ENCODE results near the gene RPP38. TPM values are rescaled to one million over a fixed set of nuclear protein-coding genes. Genes with fewer than 3 reads are reported as not detected.
A peak's percentile ranks its signal among the peaks of the same experiment; 100 is the strongest.

RPP38 gene, protein sequence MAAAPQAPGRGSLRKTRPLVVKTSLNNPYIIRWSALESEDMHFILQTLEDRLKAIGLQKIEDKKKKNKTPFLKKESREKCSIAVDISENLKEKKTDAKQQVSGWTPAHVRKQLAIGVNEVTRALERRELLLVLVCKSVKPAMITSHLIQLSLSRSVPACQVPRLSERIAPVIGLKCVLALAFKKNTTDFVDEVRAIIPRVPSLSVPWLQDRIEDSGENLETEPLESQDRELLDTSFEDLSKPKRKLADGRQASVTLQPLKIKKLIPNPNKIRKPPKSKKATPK
- total RNA-seq (10 to 100 TPM; 12.9 to 14.9 TPM), total RNA-seq (9.4 to 32.0 (median 22.2) reads per million in 172 experiments)
- 22.3 TPM for polyA plus RNA-seq (2013, experiment 1 of 2)
- polyA plus RNA-seq (2013, experiment 2 of 2), result 19.4 TPM

DNA sequence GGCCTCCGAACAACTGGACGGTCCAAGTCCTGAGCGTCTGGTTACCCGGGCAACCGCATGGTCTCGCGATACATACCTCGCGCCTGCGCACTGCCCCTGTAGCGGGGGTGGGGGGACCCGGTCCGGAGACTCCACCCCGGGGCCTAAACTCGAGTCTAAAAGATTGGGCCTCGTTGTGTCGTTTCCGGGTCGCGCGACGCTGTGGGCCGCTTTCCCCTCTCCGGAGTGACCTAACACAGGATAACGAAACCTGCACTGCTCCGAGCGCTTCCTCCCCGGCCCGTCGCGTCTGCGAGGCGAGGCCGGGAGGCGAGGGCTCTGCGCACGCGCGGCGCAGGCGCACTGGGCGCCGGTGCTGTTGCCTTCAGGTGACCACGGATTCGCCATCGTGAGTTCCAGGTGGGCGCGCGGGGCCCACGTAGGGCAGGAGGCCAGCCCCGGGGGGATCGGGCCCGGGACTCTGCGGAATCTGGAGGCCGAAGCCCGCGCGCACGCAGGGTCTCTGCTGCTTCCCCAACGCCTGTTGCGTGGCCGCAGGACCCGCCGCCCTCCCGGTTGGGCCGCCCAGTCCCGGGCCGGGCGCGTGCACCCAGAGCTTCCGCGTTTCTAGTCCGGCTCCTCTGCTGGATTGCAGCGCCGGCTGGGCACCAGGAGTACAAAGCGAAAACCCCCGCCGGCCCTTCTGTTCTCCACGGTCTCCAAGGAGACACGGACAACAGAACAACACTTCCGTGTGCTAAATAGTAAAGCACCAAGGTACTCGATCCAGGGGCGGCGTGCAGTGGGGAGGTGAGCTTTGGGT lies at the start of gene RPP38:
RPP38 (plus strand) TSS at position 345 of the 802 bp plus-strand sequence. CDS start 5,960 bp downstream, outside the sequence.
- H3K4me1 Mint-ChIP-seq (ENCODE audit: low read depth), result peaks cover 38% of the 10 kb centered on the region
- peak; percentile 80 for ATAC-seq (ENCODE audit: poor library complexity)
- POLR2A ChIA-PET, result interaction anchor here (0.9 to 2.6 kb wide), 8 partner anchors 9 to 911 kb away, joined by 3 to 9 read pairs (median 4); partner anchors contain the start of genes CDNF, HSPA14, MEIG1 and MSANTD7

DNA sequence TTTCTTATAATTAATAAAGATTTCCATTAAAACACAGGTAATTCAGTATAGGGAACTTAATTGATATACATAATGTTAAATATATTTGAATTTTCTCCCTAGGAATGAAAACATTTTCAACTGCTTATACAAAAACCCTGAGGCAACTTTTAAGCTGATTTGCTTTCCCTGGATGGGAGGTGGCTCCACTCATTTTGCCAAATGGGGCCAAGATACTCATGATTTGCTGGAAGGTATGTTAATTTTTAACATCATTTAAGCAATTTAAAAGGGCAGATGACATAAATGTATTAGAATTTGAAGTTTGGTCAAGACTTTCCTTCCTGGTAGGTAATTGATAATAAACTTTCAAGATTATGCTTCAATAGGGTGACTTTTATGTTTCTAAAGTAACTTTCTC lies 47.6 kb upstream of the RPP38 start:
- no peaks in the 10 kb centered on the region for H3K4me1 ChIP-seq (ENCODE audit: insufficient read depth, low read length)
- no peaks in the 10 kb centered on the region for H3K27me3 ChIP-seq (ENCODE audit: control insufficient read depth in 1 of 2, insufficient read depth in 2 of 2, low read length in 2 of 2)
- ChIA-PET CTCF (interaction anchor here (0.7 to 0.9 kb wide), 2 partner anchors 24 to 77 kb away, joined by 4 to 5 read pairs; no protein-coding TSS in a partner anchor), POLR2A (no interaction called here)
- H3K4me3 ChIP-seq (ENCODE audit: low read length), result no peak overlapping the region
- no peaks in the 10 kb centered on the region for H3K9me3 ChIP-seq (ENCODE audit: control insufficient read depth in 1 of 2, insufficient read depth in 1 of 2, low read length in 2 of 2)
- no peaks in the 10 kb centered on the region for H3K27me3 Mint-ChIP-seq
- no peak overlapping the region for H3K27ac ChIP-seq (ENCODE audit: low read depth in 1 of 2, low read length in 2 of 2)
- H3K9me3 Mint-ChIP-seq, result no peaks in the 10 kb centered on the region
- ATAC-seq (ENCODE audit: poor library complexity), result no peak
- intact Hi-C loops (cut with DNase I, micrococcal nuclease), result no loop called here
- no peak for DNase-seq
- no peaks in the 10 kb centered on the region for H3K36me3 Mint-ChIP-seq (ENCODE audit: low read depth)
- H3K36me3 ChIP-seq (ENCODE audit: insufficient read depth, low read length), result no peaks in the 10 kb centered on the region
- H3K4me3 Mint-ChIP-seq, result no peak overlapping the region
- H3K27ac Mint-ChIP-seq, result no peak overlapping the region
- no peaks in the 10 kb centered on the region for H3K4me1 Mint-ChIP-seq (ENCODE audit: low read depth)
- TF ChIP-seq, protein P1, sequence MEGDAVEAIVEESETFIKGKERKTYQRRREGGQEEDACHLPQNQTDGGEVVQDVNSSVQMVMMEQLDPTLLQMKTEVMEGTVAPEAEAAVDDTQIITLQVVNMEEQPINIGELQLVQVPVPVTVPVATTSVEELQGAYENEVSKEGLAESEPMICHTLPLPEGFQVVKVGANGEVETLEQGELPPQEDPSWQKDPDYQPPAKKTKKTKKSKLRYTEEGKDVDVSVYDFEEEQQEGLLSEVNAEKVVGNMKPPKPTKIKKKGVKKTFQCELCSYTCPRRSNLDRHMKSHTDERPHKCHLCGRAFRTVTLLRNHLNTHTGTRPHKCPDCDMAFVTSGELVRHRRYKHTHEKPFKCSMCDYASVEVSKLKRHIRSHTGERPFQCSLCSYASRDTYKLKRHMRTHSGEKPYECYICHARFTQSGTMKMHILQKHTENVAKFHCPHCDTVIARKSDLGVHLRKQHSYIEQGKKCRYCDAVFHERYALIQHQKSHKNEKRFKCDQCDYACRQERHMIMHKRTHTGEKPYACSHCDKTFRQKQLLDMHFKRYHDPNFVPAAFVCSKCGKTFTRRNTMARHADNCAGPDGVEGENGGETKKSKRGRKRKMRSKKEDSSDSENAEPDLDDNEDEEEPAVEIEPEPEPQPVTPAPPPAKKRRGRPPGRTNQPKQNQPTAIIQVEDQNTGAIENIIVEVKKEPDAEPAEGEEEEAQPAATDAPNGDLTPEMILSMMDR (IDR thresholded peaks at IDR 0.05), result no peak

More for the DNA sequence above, at the start of gene RPP38:
- H3K4me3 ChIP-seq (ENCODE audit: low read length), result peak within 1 kb of the TSS; percentile 80
- CTCF ChIA-PET, result interaction anchor here (1.0 to 1.3 kb wide), 2 partner anchors 9 to 71 kb away, joined by 3 to 5 read pairs; partner anchors contain the start of gene NMT2
- H3K36me3 ChIP-seq (ENCODE audit: insufficient read depth, low read length), result peaks cover 25% of the 10 kb centered on the region
- Mint-ChIP-seq H3K9me3 (no peaks in the 10 kb centered on the region), H3K36me3 (ENCODE audit: low read depth) (peaks cover 30% of the 10 kb centered on the region), H3K4me3 (peak within 1 kb of the TSS; percentile 95), H3K27ac (peak within 1 kb of the TSS; percentile 97), H3K27me3 (no peaks in the 10 kb centered on the region)
- no peaks in the 10 kb centered on the region for H3K27me3 ChIP-seq (ENCODE audit: control insufficient read depth in 1 of 2, insufficient read depth in 2 of 2, low read length in 2 of 2)
- peaks cover 43% of the 10 kb centered on the region for H3K4me1 ChIP-seq (ENCODE audit: insufficient read depth, low read length)
- intact Hi-C loops (cut with DNase I, micrococcal nuclease), result loop anchor here in 1 of 2 experiments (1.0 to 10.0 kb wide), 7 partner anchors 9 to 1510 kb away; partner anchors contain the start of genes ACBD7, CDNF, HSPA14 and MEIG1
- DNase-seq, result peak; percentile 89 to 97 (median 92)
- TF ChIP-seq, protein P1 (IDR thresholded peaks at IDR 0.05), result no peak
- H3K27ac ChIP-seq (ENCODE audit: low read depth in 1 of 2, low read length in 2 of 2), result peak within 1 kb of the TSS; percentile 89 to 95
- no peaks in the 10 kb centered on the region for H3K9me3 ChIP-seq (ENCODE audit: control insufficient read depth in 1 of 2, insufficient read depth in 1 of 2, low read length in 2 of 2)

DNA sequence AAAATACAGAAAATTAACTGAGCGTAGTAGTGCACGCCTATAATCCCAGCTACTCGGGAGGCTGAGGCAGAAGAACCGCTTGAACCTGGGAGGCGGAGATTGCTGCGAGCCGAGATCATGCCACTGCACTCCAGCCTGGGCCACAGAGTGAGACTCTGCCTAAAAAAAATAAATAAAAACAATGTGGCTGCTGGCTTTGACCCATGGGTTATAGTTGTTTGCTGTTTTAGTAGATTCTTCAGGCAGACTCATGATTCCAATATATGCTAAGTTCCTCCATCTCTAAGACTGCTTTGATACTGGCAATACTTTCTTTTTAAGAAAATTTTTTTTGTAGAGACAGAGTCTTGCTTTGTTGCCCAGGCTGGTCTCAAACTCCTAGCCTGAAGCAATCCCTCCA lies 45.0 kb upstream of the RPP38 start:
- DNase-seq (no peak), ATAC-seq (ENCODE audit: poor library complexity) (no peak)
- no peak overlapping the region for H3K4me3 Mint-ChIP-seq
- H3K4me1 Mint-ChIP-seq (ENCODE audit: low read depth), result no peaks in the 10 kb centered on the region
- Histone ChIP-seq H3K4me3 (ENCODE audit: low read length) (no peak overlapping the region), H3K27ac (ENCODE audit: low read depth in 1 of 2, low read length in 2 of 2) (no peak overlapping the region), H3K9me3 (ENCODE audit: control insufficient read depth in 1 of 2, insufficient read depth in 1 of 2, low read length in 2 of 2) (no peaks in the 10 kb centered on the region), H3K4me1 (ENCODE audit: insufficient read depth, low read length) (no peaks in the 10 kb centered on the region), H3K36me3 (ENCODE audit: insufficient read depth, low read length) (no peaks in the 10 kb centered on the region), H3K27me3 (ENCODE audit: control insufficient read depth in 1 of 2, insufficient read depth in 2 of 2, low read length in 2 of 2) (no peaks in the 10 kb centered on the region)
- H3K27ac Mint-ChIP-seq, result no peak overlapping the region
- H3K9me3 Mint-ChIP-seq, result no peaks in the 10 kb centered on the region
- H3K36me3 Mint-ChIP-seq (ENCODE audit: low read depth), result no peaks in the 10 kb centered on the region
- intact Hi-C loops (cut with DNase I, micrococcal nuclease), result no loop called here
- CTCF ChIA-PET, result no interaction called here
- POLR2A ChIA-PET, result no interaction called here
- no peaks in the 10 kb centered on the region for H3K27me3 Mint-ChIP-seq
- TF ChIP-seq, protein P1 (IDR thresholded peaks at IDR 0.05), result no peak
